ENCODE data around the gene HS3ST3B1. TPM values are rescaled to one million over a fixed set of nuclear protein-coding genes. Genes with fewer than 3 reads are reported as not detected.

The HS3ST3B1 gene
- total and polyA plus RNA-seq, 2 of the 4 experiments (the other 2 are of a cell fraction) = 3.1 to 4.3 TPM

GRCh38 chr17:14372905-14373613, 72.2 kb downstream of the HS3ST3B1 start:
- Histone ChIP-seq H3K9ac (ENCODE audit: low read depth, low read length) (no peak overlapping the region), H4K91ac (ENCODE audit: insufficient read depth, low read depth, low read length) (no peak overlapping the region; the same call in 1 of the 2 replicates), H4K20me1 (ENCODE audit: insufficient read depth, low read length) (no peaks in the 10 kb centered on the region), H2AK9ac (replicated peaks; ENCODE audit: low read depth, low read length, poor library complexity) (peak overlapping the region; percentile 20), H2AFZ (replicated peaks; ENCODE audit: low read length, poor library complexity) (peak overlapping the region; percentile 72), H2BK5ac (ENCODE audit: low read depth, low read length, poor library complexity, severe bottlenecking) (no peak overlapping the region), H2AK5ac (ENCODE audit: low read depth, low read length) (no peak overlapping the region), H3K9me1 (ENCODE audit: insufficient read depth, low read length) (peaks cover 4% of the 10 kb centered on the region), H4K8ac (ENCODE audit: low read depth in 2 of 2, low read length in 2 of 2) (peak overlapping the region; percentile 13 to 54; a peak in 2 of 4 replicates), H4K5ac (ENCODE audit: low read depth, low read length) (no peak overlapping the region; the same call in 1 of the 2 replicates), H3K4me2 (ENCODE audit: low read depth, low read length) (peak overlapping the region; percentile 52), H2BK120ac (ENCODE audit: low read depth, low read length) (peak overlapping the region; percentile 54), H3K4me1 (ENCODE audit: control insufficient read depth, insufficient read depth, low read length) (peaks cover 11% of the 10 kb centered on the region), H2BK20ac (ENCODE audit: low read depth, low read length) (peak overlapping the region; percentile 21; the same call in 1 of the 2 replicates), H3K79me1 (ENCODE audit: low read depth in 1 of 2, low read length in 2 of 2) (no peaks in the 10 kb centered on the region), H3K4ac (ENCODE audit: low read depth, low read length) (peak overlapping the region; percentile 51), H3K14ac (replicated peaks; ENCODE audit: low read depth, low read length) (peak overlapping the region; percentile 22), H3K36me3 (ENCODE audit: control insufficient read depth, insufficient read depth, low read length) (no peaks in the 10 kb centered on the region), H3K27me3 (ENCODE audit: control insufficient read depth, insufficient read depth, low read length) (no peaks in the 10 kb centered on the region), H3K4me3 (ENCODE audit: insufficient read depth, low read depth, low read length) (no peak overlapping the region), H2BK15ac (ENCODE audit: low read depth, low read length) (0 out of 3 replicates have a peak overlapping the region, but pooled peaks have one; percentile 19), H3K9me3 (ENCODE audit: control insufficient read depth, insufficient read depth, low read length) (no peaks in the 10 kb centered on the region), H3K56ac (ENCODE audit: extremely low read depth, insufficient read depth, low read length) (no peak overlapping the region), H3K27ac (ENCODE audit: insufficient read depth, low read length) (peak overlapping the region; percentile 39; the same call in 1 of the 2 replicates), H3K18ac (ENCODE audit: low read depth, low read length) (peak overlapping the region; percentile 59), H3K23ac (ENCODE audit: low read depth, low read length) (peak overlapping the region; percentile 7; the same call in 1 of the 2 replicates)
- TF ChIP-seq POLR2A (IDR thresholded peaks at IDR 0.05; ENCODE audit: low read depth, low read length) (no peak), BHLHE40 (IDR thresholded peaks at IDR 0.05; ENCODE audit: low read depth, low read length) (peak; percentile 34; the same call in 1 of the 2 replicates)
- dilution Hi-C loops (cut with HindIII; ENCODE audit: low sequenced_read_pairs, unreplicated experiment) = no loop called here
- in situ Hi-C loops (cut with MboI; ENCODE audit: low sequenced_read_pairs) = no loop called here
- BruUV-seq (replicated peaks) = no TSS peak
- ChIA-PET CTCF (interaction anchor here (1.4 kb wide), 1 partner anchor 14 kb away, joined by 4 read pairs; no protein-coding TSS in a partner anchor), POLR2A (ENCODE audit: unreplicated experiment) (interaction anchor here (0.7 kb wide), 1 partner anchor 29 kb away, joined by 4 read pairs; no protein-coding TSS in a partner anchor)
- intact Hi-C loops (cut with micrococcal nuclease) = loop anchor here (5.0 kb wide), 1 partner anchor 554 kb away; no protein-coding TSS in a partner anchor
- ATAC-seq (ENCODE audit: low read depth) = peak; percentile 31
- DNase-seq = no peak
- WGBS, 2 experiments (ENCODE audit: extremely low coverage in 2 of 2, insufficient read length in 1 of 2) = 25% methylated on average over 4 of the region's 10 CpGs; no CpG with 5 or more reads in 1 of the 2 experiments
